ENCODE measurements around the gene AHNAK2.

GRCh38 chr14:104991896-104992230 is 13.7 kb upstream of the AHNAK2 start:
- no peak for TF ChIP-seq EZH2 (IDR thresholded peaks at IDR 0.05; ENCODE audit: insufficient read depth, poor library complexity, severe bottlenecking)
- TF ChIP-seq EZH2phosphoT487 (IDR thresholded peaks at IDR 0.05; ENCODE audit: insufficient read depth, low read depth) = no peak
